Activated B cell treated with CpG ODN at 0.5 μM for 24 hours (primary cell): ENCODE data around the gene RIMKLB. TPM values are rescaled to one million over a fixed set of nuclear protein-coding genes. Genes with fewer than 3 reads are reported as not detected.
A peak's percentile ranks its signal among the peaks of the same experiment; 100 is the strongest.
"Not testable (repeated sequence)": the region's sequence is repeated elsewhere in the genome, so short reads cannot be mapped to it uniquely, and the experiment has no call there.

Experiments used
- ATAC-seq: fragments of 200-7000 bp; cut with Tn5 transposase; one replicate; pipeline ENCODE4 v1.10.0; 2021; ENCODE audit warnings: low read depth, mild to moderate bottlenecking, moderate library complexity
- CTCF ChIA-PET: fragments of 350-600 bp; sonication (Branson Sonifier 250); formaldehyde crosslinking; loops from one replicate; lab custom pipeline; 2021; ENCODE audit warnings: antibody characterized with exemption; lab: Charles Lee
- POLR2A ChIA-PET: fragments of 350-600 bp; sonication (Branson Sonifier 250); formaldehyde crosslinking; loops from one replicate; lab custom pipeline; 2021; ENCODE audit warnings: antibody characterized with exemption; lab: Charles Lee
- DNase-seq: peaks from one replicate; pipeline ENCODE4 v3.0.0; 2022
- H3K27ac Mint-ChIP-seq: one replicate; pipeline ENCODE4 v1.8.0; 2020; ENCODE audit warnings: mixed read lengths
- H3K27me3 Mint-ChIP-seq: one replicate; pipeline ENCODE4 v1.8.0; 2021; ENCODE audit warnings: mixed read lengths
- H3K36me3 Mint-ChIP-seq: one replicate; pipeline ENCODE4 v1.8.0; 2021; ENCODE audit warnings: low read depth, mixed read lengths
- H3K4me1 Mint-ChIP-seq: one replicate; pipeline ENCODE4 v1.8.0; 2021; ENCODE audit warnings: mixed read lengths
- H3K4me3 Mint-ChIP-seq: one replicate; pipeline ENCODE4 v1.8.0; 2020; ENCODE audit warnings: mild to moderate bottlenecking, mixed read lengths
- H3K9me3 Mint-ChIP-seq: one replicate; pipeline ENCODE4 v1.8.0; 2020; ENCODE audit warnings: mixed read lengths
- CTCF ChIP-seq: fragments of 200-600 bp; IDR thresholded peaks from one replicate; pipeline ENCODE4 v1.8.0; 2022; ENCODE audit warnings: antibody characterized with exemption, mild to moderate bottlenecking
- intact Hi-C: fragments of 100-400 bp; cut with micrococcal nuclease; formaldehyde crosslinking; loops from one replicate; pipeline ENCODE4 v1.15.1; 2024
- total RNA-seq: library from RNA; stranded (reverse); gene quantifications from 2 replicates; pipeline ENCODE4 v1.2.3, GENCODE V29; 2022

RIMKLB gene
- total RNA-seq, 1 donor from 2014 or later, result 31.9 TPM

DNA sequence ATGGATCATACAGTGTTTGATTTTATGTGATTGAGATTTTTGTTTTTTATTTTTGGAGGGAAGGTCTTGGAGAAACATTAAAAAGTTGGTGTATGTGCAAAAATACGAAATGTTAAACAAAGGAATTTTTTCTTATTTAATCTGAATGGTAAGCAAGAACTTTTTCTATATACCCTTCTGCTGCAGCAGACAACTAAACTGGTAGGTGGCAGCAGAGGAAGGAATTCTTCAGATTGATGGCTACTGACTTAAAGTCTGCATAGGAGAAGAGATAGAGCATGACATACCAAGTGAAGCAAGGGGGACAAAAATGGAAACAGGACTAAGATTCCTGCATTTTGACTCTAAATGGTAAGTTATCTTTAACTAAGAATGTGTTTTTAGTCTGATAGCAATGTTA is 82.6 kb downstream of the RIMKLB start:
- no peak for TF ChIP-seq CTCF
- ChIA-PET CTCF (no interaction called here), POLR2A (no interaction called here)
- ATAC-seq (no peak), DNase-seq (no peak)
- H3K4me3 Mint-ChIP-seq, result no peak overlapping the region
- no peaks in the 10 kb centered on the region for H3K4me1 Mint-ChIP-seq
- peaks cover 26% of the 10 kb centered on the region for H3K36me3 Mint-ChIP-seq
- no peaks in the 10 kb centered on the region for H3K9me3 Mint-ChIP-seq
- H3K27me3 Mint-ChIP-seq, result no peaks in the 10 kb centered on the region
- H3K27ac Mint-ChIP-seq, result no peak overlapping the region
- intact Hi-C loops, result loop anchor here (1.0 kb wide), 1 partner anchor 259 kb away; no protein-coding TSS in a partner anchor

DNA sequence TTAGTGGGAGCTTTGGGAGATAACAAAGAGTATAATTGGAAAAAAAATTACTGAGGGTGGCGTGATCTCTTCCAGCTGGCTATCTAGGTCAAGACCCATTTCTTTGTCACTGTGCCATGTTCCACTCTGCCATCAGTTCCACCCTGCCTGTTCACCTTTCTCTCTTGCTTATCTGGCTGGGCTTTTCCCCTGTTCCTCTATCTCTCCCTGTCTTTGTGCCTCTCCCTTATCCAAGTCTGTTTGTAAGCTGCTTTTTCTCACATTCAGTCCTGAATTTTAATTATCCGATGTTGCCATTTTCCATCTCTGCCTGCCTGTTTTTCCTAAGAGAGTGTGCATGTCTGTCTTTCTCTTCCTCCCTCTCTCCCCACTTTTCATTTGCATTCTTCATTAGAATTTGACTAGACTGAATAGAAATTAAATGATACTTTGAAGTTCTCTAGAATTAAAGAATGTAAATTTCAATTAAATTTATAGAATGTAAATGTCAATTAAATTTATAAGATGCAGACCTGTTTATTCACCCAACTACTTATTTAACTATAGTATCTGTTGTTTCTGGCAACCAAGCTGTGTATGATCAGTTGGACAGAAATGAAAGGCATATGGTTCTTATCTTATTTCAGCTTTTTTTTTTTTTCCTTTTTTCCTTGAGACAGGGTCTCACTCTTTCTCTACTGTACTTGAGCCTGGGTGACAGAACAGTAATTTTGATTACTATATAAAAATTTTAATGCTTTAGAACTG is 83.8 kb downstream of the RIMKLB start:
- POLR2A ChIA-PET, result no interaction called here
- Mint-ChIP-seq H3K27me3 (no peaks in the 10 kb centered on the region), H3K36me3 (peaks cover 25% of the 10 kb centered on the region), H3K4me1 (no peaks in the 10 kb centered on the region), H3K4me3 (no peak overlapping the region), H3K27ac (no peak overlapping the region), H3K9me3 (no peaks in the 10 kb centered on the region)
- no peak for TF ChIP-seq CTCF
- CTCF ChIA-PET, result no interaction called here
- ATAC-seq, result no peak
- intact Hi-C loops, result no loop called here
- no peak for DNase-seq

GRCh38 chr12:8784290-8784888 is 86.6 kb downstream of the RIMKLB start:
- DNase-seq (no peak), ATAC-seq (no peak)
- no peak for TF ChIP-seq CTCF
- H3K27me3 Mint-ChIP-seq, result no peaks in the 10 kb centered on the region
- H3K36me3 Mint-ChIP-seq, result peaks cover 10% of the 10 kb centered on the region
- H3K9me3 Mint-ChIP-seq, result no peaks in the 10 kb centered on the region
- POLR2A ChIA-PET, result no interaction called here
- CTCF ChIA-PET, result no interaction called here
- intact Hi-C loops, result no loop called here
- H3K27ac Mint-ChIP-seq, result no peak overlapping the region
- H3K4me1 Mint-ChIP-seq, result no peaks in the 10 kb centered on the region
- H3K4me3 Mint-ChIP-seq, result no peak overlapping the region

DNA sequence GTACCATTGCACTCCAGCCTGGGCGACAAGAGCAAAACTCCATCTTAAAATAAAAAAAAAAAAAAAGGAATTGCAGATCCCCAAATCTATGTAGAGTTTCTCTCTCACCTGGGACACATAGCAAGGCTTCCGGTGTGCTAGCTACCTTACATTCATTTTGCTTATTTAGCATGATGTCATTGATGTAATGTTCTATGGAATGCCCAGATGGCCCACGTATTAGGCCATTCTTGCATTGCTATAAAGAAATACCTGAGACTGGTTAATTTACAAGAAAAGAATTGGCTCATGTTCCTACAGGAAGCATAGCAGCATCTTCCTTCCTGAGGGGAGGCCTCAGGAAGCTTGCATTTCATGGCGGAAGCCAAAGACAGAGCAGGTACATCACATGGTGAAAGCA is 87.7 kb downstream of the RIMKLB start:
- Mint-ChIP-seq H3K36me3 (peaks cover 7% of the 10 kb centered on the region), H3K4me1 (no peaks in the 10 kb centered on the region), H3K27me3 (no peaks in the 10 kb centered on the region), H3K27ac (no peak overlapping the region), H3K9me3 (no peaks in the 10 kb centered on the region), H3K4me3 (no peak overlapping the region)
- no peak for TF ChIP-seq CTCF
- intact Hi-C loops, result no loop called here
- ChIA-PET CTCF (no interaction called here), POLR2A (no interaction called here)
- no peak for ATAC-seq
- no peak for DNase-seq

DNA sequence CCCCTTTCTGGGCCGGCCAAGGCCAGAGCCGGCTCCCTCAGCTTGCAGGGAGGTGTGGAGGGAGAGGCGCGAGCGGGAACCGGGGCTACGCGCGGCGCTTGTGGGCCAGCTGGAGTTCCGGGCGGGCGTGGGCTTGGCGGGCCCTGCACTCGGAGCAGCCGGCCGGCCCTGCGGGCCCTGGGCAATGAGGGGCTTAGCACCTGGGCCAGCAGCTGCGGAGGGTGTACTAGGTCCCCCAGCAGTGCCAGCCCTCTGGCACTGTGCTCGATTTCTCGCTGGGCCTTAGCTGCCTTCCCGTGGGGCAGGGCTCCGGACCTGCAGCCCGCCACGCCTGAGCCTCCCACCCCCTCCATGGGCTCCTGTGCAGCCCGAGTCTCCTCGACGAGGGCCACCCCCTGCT is 89.4 kb downstream of the RIMKLB start:
- H3K27me3 Mint-ChIP-seq, CTCF ChIA-PET, H3K4me3 Mint-ChIP-seq, H3K9me3 Mint-ChIP-seq, DNase-seq, H3K36me3 Mint-ChIP-seq, intact Hi-C loops, H3K4me1 Mint-ChIP-seq, H3K27ac Mint-ChIP-seq, POLR2A ChIA-PET, ATAC-seq: not testable (repeated sequence)

DNA sequence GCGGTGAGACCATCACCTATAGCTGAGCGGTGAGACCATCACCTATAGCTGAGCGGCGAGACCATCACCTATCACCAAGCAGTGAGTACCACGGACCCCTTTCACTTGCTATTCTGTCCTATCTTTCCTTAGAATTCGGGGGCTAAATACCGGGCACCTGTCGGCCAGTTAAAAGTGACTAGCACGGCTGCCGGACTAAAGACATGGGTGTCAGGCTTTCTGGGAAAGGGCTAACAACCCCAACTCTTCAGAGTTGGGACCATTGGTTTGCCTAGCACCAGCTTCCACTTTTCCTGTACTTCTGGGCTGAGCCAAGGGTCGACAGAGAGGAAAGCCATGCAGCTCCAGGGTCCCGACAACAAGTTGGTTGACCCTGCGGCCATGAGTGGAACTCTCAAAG is 90.9 kb downstream of the RIMKLB start:
- H3K27ac Mint-ChIP-seq, POLR2A ChIA-PET, DNase-seq, intact Hi-C loops, ATAC-seq, H3K27me3 Mint-ChIP-seq, H3K4me1 Mint-ChIP-seq, CTCF ChIA-PET, H3K36me3 Mint-ChIP-seq, H3K9me3 Mint-ChIP-seq: not testable (repeated sequence)
- peak overlapping the region; percentile 75 for H3K4me3 Mint-ChIP-seq

DNA sequence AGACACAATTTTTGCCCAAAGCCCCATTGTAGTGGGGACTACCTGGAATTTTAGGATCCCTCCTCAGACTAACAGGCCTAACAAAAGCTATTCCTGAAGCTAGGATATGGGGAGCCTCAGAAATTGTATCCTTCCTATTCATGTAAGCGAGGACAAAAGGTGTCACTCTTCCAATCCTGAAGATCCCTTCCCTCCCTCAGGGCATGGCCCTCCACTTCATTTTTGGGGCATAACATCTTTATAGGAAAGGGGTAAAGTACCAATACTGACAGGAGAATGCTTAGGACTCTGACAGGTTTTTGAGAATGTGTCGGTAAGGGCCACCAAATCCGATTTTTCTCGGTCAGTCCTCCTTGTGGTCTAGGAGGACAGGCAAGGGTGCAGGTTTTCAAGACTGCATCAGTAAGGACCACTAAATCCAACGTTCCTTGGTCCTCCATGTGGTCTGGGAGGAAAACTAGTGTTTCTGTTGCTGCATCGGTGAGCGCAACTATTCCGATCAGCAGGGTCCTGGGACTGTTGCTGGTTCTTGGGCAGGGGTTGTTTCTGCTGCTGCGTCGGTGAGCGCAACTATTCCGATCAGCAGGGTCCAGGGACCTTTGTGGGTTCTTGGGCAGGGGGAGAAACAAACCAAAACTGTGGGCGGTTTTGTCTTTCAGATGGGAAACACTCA is 91.7 kb downstream of the RIMKLB start:
- H3K36me3 Mint-ChIP-seq, POLR2A ChIA-PET, H3K9me3 Mint-ChIP-seq, H3K27ac Mint-ChIP-seq, ATAC-seq, intact Hi-C loops, CTCF ChIA-PET, DNase-seq, H3K27me3 Mint-ChIP-seq, H3K4me1 Mint-ChIP-seq: not testable (repeated sequence)
- peak overlapping the region; percentile 75 for H3K4me3 Mint-ChIP-seq

GRCh38 chr12:8793226-8793625 is 95.4 kb downstream of the RIMKLB start:
- ATAC-seq, H3K27me3 Mint-ChIP-seq, CTCF ChIA-PET, intact Hi-C loops, H3K27ac Mint-ChIP-seq, H3K36me3 Mint-ChIP-seq, H3K4me1 Mint-ChIP-seq, DNase-seq, H3K9me3 Mint-ChIP-seq, POLR2A ChIA-PET, H3K4me3 Mint-ChIP-seq: not testable (repeated sequence)
